H9 (cell line): ENCODE data around the gene EPHA4. TPM values are rescaled to one million over a fixed set of nuclear protein-coding genes. Genes with fewer than 3 reads are reported as not detected.

Experiments
- DNase-seq: peaks from one replicate; pipeline ENCODE4 v3.0.0-alpha.2; 2017
- H2AFZ ChIP-seq: one replicate; pipeline ENCODE4 v1.6.1; 2013; ENCODE audit warnings: mild to moderate bottlenecking, low read length, control low read depth, moderate library complexity
- H2AK5ac ChIP-seq: 2 replicates; pipeline ENCODE4 v1.6.1; 2013; ENCODE audit warnings: low read length, control low read depth, mixed read lengths; ENCODE audit not compliant: insufficient read length
- H2BK120ac ChIP-seq: one replicate; pipeline ENCODE4 v1.6.1; 2013; ENCODE audit warnings: low read depth, mild to moderate bottlenecking, low read length, control low read depth, inconsistent platforms; ENCODE audit not compliant: poor library complexity, severe bottlenecking
- H2BK12ac ChIP-seq: 2 replicates; pipeline ENCODE4 v1.6.1; 2013; ENCODE audit warnings: low read length, control low read depth, mixed read lengths, low read depth; ENCODE audit not compliant: insufficient read length
- H2BK15ac ChIP-seq: 2 replicates; pipeline ENCODE4 v1.6.1; 2013; ENCODE audit warnings: low read depth, low read length, control low read depth
- H2BK20ac ChIP-seq: one replicate; pipeline ENCODE4 v1.6.1; 2013; ENCODE audit warnings: low read depth, mild to moderate bottlenecking, low read length, control low read depth, inconsistent platforms; ENCODE audit not compliant: poor library complexity, severe bottlenecking
- H2BK5ac ChIP-seq: 2 replicates; pipeline ENCODE4 v1.6.1; 2013; ENCODE audit warnings: low read length, control low read depth, mixed read lengths; ENCODE audit not compliant: insufficient read length
- H3K14ac ChIP-seq: 2 replicates; pipeline ENCODE4 v1.6.1; 2013; ENCODE audit warnings: low read length, control low read depth; ENCODE audit not compliant: insufficient read depth
- H3K18ac ChIP-seq: 2 replicates; pipeline ENCODE4 v1.6.1; 2013; ENCODE audit warnings: low read depth, mild to moderate bottlenecking, mixed read lengths, low read length, control low read depth; ENCODE audit not compliant: insufficient read length
- H3K23ac ChIP-seq: 2 replicates; pipeline ENCODE4 v1.6.1; 2013; ENCODE audit warnings: low read length, control low read depth, mixed read lengths, low read depth; ENCODE audit not compliant: insufficient read length
- H3K23me2 ChIP-seq: 2 replicates; pipeline ENCODE4 v1.6.1; 2013; ENCODE audit warnings: low read depth, mild to moderate bottlenecking, mixed read lengths, low read length, control low read depth; ENCODE audit not compliant: insufficient read length, poor library complexity, severe bottlenecking
- H3K27ac ChIP-seq: 2 replicates; pipeline ENCODE4 v1.5.1; 2013; ENCODE audit warnings: low read length, control low read depth, mixed read lengths, low read depth; ENCODE audit not compliant: insufficient read length
- H3K27me3 ChIP-seq: 2 replicates; pipeline ENCODE4 v1.6.1; 2013; ENCODE audit warnings: low read length, control low read depth, inconsistent platforms; ENCODE audit not compliant: insufficient read depth
- H3K4ac ChIP-seq: 2 replicates; pipeline ENCODE4 v1.6.1; 2013; ENCODE audit warnings: low read depth, mild to moderate bottlenecking, control low read depth, inconsistent platforms, low read length, moderate library complexity
- H3K4me1 ChIP-seq: 2 replicates; pipeline ENCODE4 v1.6.1; 2013; ENCODE audit warnings: low read length, control low read depth, inconsistent platforms; ENCODE audit not compliant: insufficient read depth
- H3K4me2 ChIP-seq: 2 replicates; pipeline ENCODE4 v1.6.1; 2013; ENCODE audit warnings: low read length, control low read depth, mixed read lengths; ENCODE audit not compliant: insufficient read length, insufficient read depth
- H3K56ac ChIP-seq: 2 replicates; pipeline ENCODE4 v1.6.1; 2013; ENCODE audit warnings: low read depth, mild to moderate bottlenecking, mixed read lengths, low read length, control low read depth; ENCODE audit not compliant: insufficient read length
- H3K79me1 ChIP-seq: 2 replicates; pipeline ENCODE4 v1.6.1; 2013; ENCODE audit warnings: low read depth, mild to moderate bottlenecking, moderate library complexity, low read length, control low read depth, inconsistent platforms; ENCODE audit not compliant: insufficient read depth, poor library complexity, severe bottlenecking
- H3K79me2 ChIP-seq: 2 replicates; pipeline ENCODE4 v1.6.1; 2013; ENCODE audit warnings: low read length, control low read depth, inconsistent platforms; ENCODE audit not compliant: insufficient read depth
- H3K9ac ChIP-seq: 2 replicates; pipeline ENCODE4 v1.6.1; 2013; ENCODE audit warnings: low read length, control low read depth, mixed read lengths; ENCODE audit not compliant: insufficient read length; ENCODE audit errors: extremely low read depth
- H3K9me3 ChIP-seq: one replicate; pipeline ENCODE4 v1.6.1; 2013; ENCODE audit warnings: low read depth, low read length, inconsistent platforms; ENCODE audit not compliant: control insufficient read depth
- H3T11ph ChIP-seq: one replicate; pipeline ENCODE4 v1.6.1; 2013; ENCODE audit warnings: mild to moderate bottlenecking, low read length, control low read depth, inconsistent platforms
- H4K20me1 ChIP-seq: one replicate; pipeline ENCODE4 v1.6.1; 2013; ENCODE audit not compliant: control insufficient read depth, insufficient read length, insufficient read depth
- H4K5ac ChIP-seq: 2 replicates; pipeline ENCODE4 v1.6.1; 2013; ENCODE audit warnings: low read depth, mild to moderate bottlenecking, mixed read lengths, low read length, control low read depth; ENCODE audit not compliant: insufficient read length
- H4K8ac ChIP-seq: replicated peaks from 2 replicates; pipeline ENCODE4 v1.6.1; 2013; ENCODE audit warnings: low read length, control low read depth, mixed read lengths, low read depth; ENCODE audit not compliant: insufficient read length
- H4K91ac ChIP-seq: 2 replicates; pipeline ENCODE4 v1.6.1; 2013; ENCODE audit warnings: low read depth, mild to moderate bottlenecking, moderate library complexity, mixed read lengths, low read length, control low read depth; ENCODE audit not compliant: insufficient read length
- H3K27ac Mint-ChIP-seq, 3 experiments: 2 replicates in 2 of 3; 3 replicates in 1 of 3; pipeline ENCODE4 v1.8.0; 2020 to 2021; ENCODE audit warnings: mixed read lengths in 3 of 3, mild to moderate bottlenecking in 1 of 3, moderate library complexity in 1 of 3
- H3K27me3 Mint-ChIP-seq: 2 replicates; pipeline ENCODE4 v1.8.0; 2021; ENCODE audit warnings: low read depth, mild to moderate bottlenecking, moderate library complexity, mixed read lengths
- H3K36me3 Mint-ChIP-seq, 3 experiments: 2 replicates in 2 of 3; 3 replicates in 1 of 3; pipeline ENCODE4 v1.8.0; 2020 to 2021; ENCODE audit warnings: low read depth in 3 of 3, mixed read lengths in 3 of 3; ENCODE audit not compliant: insufficient read depth in 1 of 3
- H3K4me1 Mint-ChIP-seq, 2 experiments: 2 replicates each; pipeline ENCODE4 v1.8.0; 2020; ENCODE audit warnings: mixed read lengths in 2 of 2
- H3K4me3 Mint-ChIP-seq, 2 experiments: 2 replicates in 1 of 2; 3 replicates in 1 of 2; pipeline ENCODE4 v1.8.0; 2020 to 2021; ENCODE audit warnings: mild to moderate bottlenecking in 2 of 2, mixed read lengths in 2 of 2, moderate library complexity in 1 of 2
- H3K9me3 Mint-ChIP-seq, 2 experiments: 2 replicates in 1 of 2; 3 replicates in 1 of 2; pipeline ENCODE4 v1.8.0; 2020; ENCODE audit warnings: mild to moderate bottlenecking in 2 of 2, mixed read lengths in 2 of 2, moderate library complexity in 1 of 2
- CTCF ChIP-seq: fragments of 200-600 bp; sonication (generic); conservative IDR thresholded peaks from 3 replicates; pipeline ENCODE4 v1.8.0; 2021; ENCODE audit warnings: antibody characterized with exemption, mild to moderate bottlenecking
- WGBS: extraction: QIAGEN DNeasy Blood & Tissue Kit; methylation state at CpG from one replicate; pipeline ENCODE4 v1.1.7; 2013; ENCODE audit warnings: missing lambda C conversion rate, low lambda C conversion rate, mixed read lengths; ENCODE audit not compliant: insufficient read length; ENCODE audit errors: extremely low coverage; 5-methylcytosine and 5-hydroxymethylcytosine counted together
- total RNA-seq: library from RNA; stranded (reverse); gene quantifications from 2 replicates; pipeline ENCODE4 v1.2.1, GENCODE V29; 2021

The EPHA4 gene
- total RNA-seq, 1 experiment from 2014 or later: 25.1 TPM

GRCh38 chr2:221442128-221442527, 130.0 kb downstream of the EPHA4 start:
- Histone ChIP-seq H3K4me1 (no peaks in the 10 kb centered on the region), H2BK12ac (no peak overlapping the region), H4K8ac (no peak overlapping the region), H2BK5ac (no peak overlapping the region), H3K27me3 (no peaks in the 10 kb centered on the region), H3K4me2 (no peak overlapping the region), H2BK120ac (no peak overlapping the region), H3K56ac (no peak overlapping the region), H3K23ac (no peak overlapping the region), H2BK15ac (no peak overlapping the region), H2AK5ac (no peak overlapping the region), H3K9ac (no peak overlapping the region), H4K91ac (no peak overlapping the region), H3K9me3 (no peaks in the 10 kb centered on the region), H4K5ac (no peak overlapping the region), H3K4ac (no peak overlapping the region), H3K18ac (no peak overlapping the region), H3K79me1 (no peaks in the 10 kb centered on the region), H3T11ph (no peak overlapping the region), H3K79me2 (no peaks in the 10 kb centered on the region), H2AFZ (no peak overlapping the region), H3K14ac (no peak overlapping the region), H4K20me1 (no peaks in the 10 kb centered on the region), H3K23me2 (no peaks in the 10 kb centered on the region), H3K27ac (no peak overlapping the region), H2BK20ac (no peak overlapping the region)
- no peak for DNase-seq
- H3K36me3 Mint-ChIP-seq: peaks cover 15 to 52% (median 23%) of the 10 kb centered on the region in 3 experiments; a peak in 6 of 7 replicates
- TF ChIP-seq CTCF: no peak
- H3K9me3 Mint-ChIP-seq: peaks cover 0 to 3% of the 10 kb centered on the region in 2 experiments; a peak in 1 of 5 replicates
- no CpG with 5 or more reads among the region's 4 CpGs for WGBS
- H3K27ac Mint-ChIP-seq: no peak overlapping the region
- H3K4me1 Mint-ChIP-seq: peaks cover 8 to 14% of the 10 kb centered on the region in 2 experiments
- no peak overlapping the region for H3K4me3 Mint-ChIP-seq
- peaks cover 2% of the 10 kb centered on the region; the same call in 1 of the 2 replicates for H3K27me3 Mint-ChIP-seq
